ENCODE data around the gene VWF. TPM values are rescaled to one million over a fixed set of nuclear protein-coding genes. Genes with fewer than 3 reads are reported as not detected.

VWF gene
- total and polyA plus RNA-seq, 2 of the 13 experiments (the other 11 are each of a cell fraction or from before 2014, with no cell fraction given) = 0.20 to 0.25 TPM

- TF ChIP-seq UBTF (CRISPR knock-in tag; IDR thresholded peaks at IDR 0.05) = no peak
- no peak for TF ChIP-seq SYNCRIP (IDR thresholded peaks at IDR 0.05; ENCODE audit: insufficient read depth, low read depth, low read length)
- TF ChIP-seq PBX3 (CRISPR knock-in tag; IDR thresholded peaks at IDR 0.05; ENCODE audit: borderline replicate concordance) = no peak
- TF ChIP-seq CHD4 (IDR thresholded peaks at IDR 0.05; ENCODE audit: borderline replicate concordance, low read length) = no peak
- TF ChIP-seq ZNF562 (CRISPR knock-in tag; IDR thresholded peaks at IDR 0.05; ENCODE audit: borderline replicate concordance) = no peak
- no peak for TF ChIP-seq RNF219 (CRISPR knock-in tag; IDR thresholded peaks at IDR 0.05)
- TF ChIP-seq ZNF160 (CRISPR knock-in tag; IDR thresholded peaks at IDR 0.05) = no peak
Measured at GRCh38 chr12:5969156-5969973, 155.1 kb downstream of the VWF start (continued).

Data from HepG2 (cell line).